Measurements from ENCODE around the gene PSMD14. TPM values are rescaled to one million over a fixed set of nuclear protein-coding genes. Genes with fewer than 3 reads are reported as not detected.

The PSMD14 gene
- total and polyA plus RNA-seq, 2 of the 8 experiments (the other 6 are each of a cell fraction or from before 2014, with no cell fraction given), result 53.9 to 88.7 TPM

DNA sequence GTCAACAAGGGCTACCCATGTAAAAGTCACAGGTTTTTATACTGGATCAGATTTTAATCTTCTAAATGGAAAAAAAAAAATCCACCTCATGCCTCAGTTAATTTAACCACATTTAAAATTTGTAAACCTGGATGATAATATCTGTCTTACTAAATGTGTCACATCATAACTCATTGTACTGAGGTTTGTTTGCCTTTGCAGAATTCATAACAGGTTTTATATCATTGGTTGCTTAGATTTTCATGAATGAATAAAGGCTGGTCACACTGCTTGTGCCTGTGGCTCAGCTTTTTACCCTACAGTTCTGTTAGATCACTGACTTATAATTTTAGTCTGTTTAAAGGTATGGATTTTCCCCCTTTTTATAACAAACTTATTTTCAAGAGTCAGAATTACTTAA lies 48.9 kb downstream of the PSMD14 start (continued):
- TF ChIP-seq, protein P1, sequence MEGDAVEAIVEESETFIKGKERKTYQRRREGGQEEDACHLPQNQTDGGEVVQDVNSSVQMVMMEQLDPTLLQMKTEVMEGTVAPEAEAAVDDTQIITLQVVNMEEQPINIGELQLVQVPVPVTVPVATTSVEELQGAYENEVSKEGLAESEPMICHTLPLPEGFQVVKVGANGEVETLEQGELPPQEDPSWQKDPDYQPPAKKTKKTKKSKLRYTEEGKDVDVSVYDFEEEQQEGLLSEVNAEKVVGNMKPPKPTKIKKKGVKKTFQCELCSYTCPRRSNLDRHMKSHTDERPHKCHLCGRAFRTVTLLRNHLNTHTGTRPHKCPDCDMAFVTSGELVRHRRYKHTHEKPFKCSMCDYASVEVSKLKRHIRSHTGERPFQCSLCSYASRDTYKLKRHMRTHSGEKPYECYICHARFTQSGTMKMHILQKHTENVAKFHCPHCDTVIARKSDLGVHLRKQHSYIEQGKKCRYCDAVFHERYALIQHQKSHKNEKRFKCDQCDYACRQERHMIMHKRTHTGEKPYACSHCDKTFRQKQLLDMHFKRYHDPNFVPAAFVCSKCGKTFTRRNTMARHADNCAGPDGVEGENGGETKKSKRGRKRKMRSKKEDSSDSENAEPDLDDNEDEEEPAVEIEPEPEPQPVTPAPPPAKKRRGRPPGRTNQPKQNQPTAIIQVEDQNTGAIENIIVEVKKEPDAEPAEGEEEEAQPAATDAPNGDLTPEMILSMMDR (IDR thresholded peaks at IDR 0.05; ENCODE audit: control extremely low read depth in 1 of 3, insufficient read depth in 1 of 3, low read depth in 1 of 3, low read length in 3 of 3), result no peak
- TF ChIP-seq TBP (IDR thresholded peaks at IDR 0.05; ENCODE audit: low read depth, low read length) (no peak), ZNF274 (IDR thresholded peaks at IDR 0.05; ENCODE audit: borderline replicate concordance, extremely low read depth, low read length) (no peak), EZH2 (IDR thresholded peaks at IDR 0.05; ENCODE audit: low read depth, low read length, severe bottlenecking) (no peak), SP4 (IDR thresholded peaks at IDR 0.05; ENCODE audit: low read length) (no peak)

Measured in H1 (cell line).